Astrocyte of the cerebellum (primary cell): ENCODE measurements around the gene LILRA2.
"Not testable (repeated sequence)": the region's sequence is repeated elsewhere in the genome, so short reads cannot be mapped to it uniquely, and the experiment has no call there.

Experiments
- DNase-seq: peaks from one replicate; pipeline ENCODE4 v3.0.0-alpha.2; 2011; ENCODE audit warnings: low read depth
- H3K4me3 ChIP-seq: 2 replicates; pipeline ENCODE4 v1.5.1; 2011; ENCODE audit warnings: mild to moderate bottlenecking, low read depth, low read length, moderate library complexity
- CTCF ChIP-seq: IDR thresholded peaks from 2 replicates; pipeline ENCODE4 v1.5.1; 2012; ENCODE audit warnings: low read length, low read depth, moderate library complexity, mild to moderate bottlenecking; ENCODE audit errors: missing control alignments
- in situ Hi-C: cut with HindIII; loops from 2 replicates; pipeline ENCODE4 v1.10.0; 2017; ENCODE audit warnings: low sequenced_read_pairs

The LILRA2 gene

DNA sequence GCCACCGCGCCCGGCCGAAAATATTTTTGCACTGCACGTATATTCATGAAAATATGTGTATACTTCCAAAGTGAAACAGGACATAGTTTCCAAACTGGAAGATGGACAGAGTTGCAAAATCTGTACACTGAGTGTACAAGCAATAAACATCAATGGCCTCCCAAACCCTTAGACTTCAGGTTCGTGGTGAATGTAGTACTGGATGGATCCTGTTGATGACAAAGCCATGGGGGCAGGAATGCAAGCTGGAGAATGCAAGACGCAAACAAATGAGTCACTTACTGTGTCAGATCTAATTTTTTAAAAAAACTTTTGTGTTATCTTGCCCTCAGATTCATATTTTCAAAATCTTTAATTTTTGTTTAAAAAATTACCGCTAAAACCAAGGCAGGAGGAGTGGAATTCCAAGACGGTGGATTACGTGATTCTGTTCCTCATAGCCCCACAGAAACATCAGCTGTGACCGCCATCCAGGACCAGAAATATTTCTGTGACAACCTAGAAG, 12.7 kb upstream of the LILRA2 start:
- no peak for DNase-seq
- in situ Hi-C loops, result no loop called here
- no peak overlapping the region for H3K4me3 ChIP-seq
- no peak for TF ChIP-seq CTCF

DNA sequence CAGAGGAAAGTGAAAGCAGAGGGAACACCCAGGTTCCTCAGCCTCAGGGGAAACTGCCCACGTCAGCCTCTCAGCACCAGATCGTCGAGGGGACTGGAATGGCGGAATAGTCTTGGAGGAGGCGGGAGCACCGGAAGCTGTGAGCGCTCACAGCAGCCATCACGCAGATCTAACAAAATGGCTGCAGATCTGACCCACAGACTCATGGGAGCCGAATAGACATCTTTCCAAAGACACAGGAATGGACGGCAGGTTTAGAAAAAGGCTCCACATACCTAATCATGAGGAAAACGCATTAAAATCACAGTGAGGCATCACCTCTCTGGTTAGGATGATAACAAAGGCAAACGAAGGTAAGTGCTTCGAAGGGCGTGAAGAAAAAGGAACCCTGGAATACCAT, 11.8 kb upstream of the LILRA2 start:
- H3K4me3 ChIP-seq, result no peak overlapping the region
- DNase-seq, result no peak
- no peak for TF ChIP-seq CTCF
- in situ Hi-C loops, result no loop called here

- DNase-seq, in situ Hi-C loops, H3K4me3 ChIP-seq: not testable (repeated sequence)
Observed at GRCh38 chr19:54563206-54563605, 10.4 kb upstream of the LILRA2 start.

DNA sequence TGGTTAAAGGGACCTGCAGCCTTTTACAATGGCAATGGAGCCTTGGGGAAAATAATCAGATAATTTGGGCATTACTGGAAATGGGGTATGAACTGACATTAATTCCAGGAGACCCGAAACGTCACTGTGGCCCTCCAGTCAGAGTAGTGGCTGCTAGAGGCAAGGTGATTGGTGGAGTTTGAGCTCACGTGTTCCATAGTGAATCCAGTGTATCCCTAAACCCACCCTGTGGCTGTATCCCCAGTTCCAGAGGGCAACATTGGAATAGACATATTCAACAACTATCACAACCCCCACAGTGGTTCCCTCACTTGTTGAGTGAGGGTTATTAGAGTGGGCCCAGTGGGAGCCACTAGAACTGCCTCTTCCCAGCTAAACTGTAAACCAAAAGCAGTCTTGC, 3.3 kb upstream of the LILRA2 start:
- no peak overlapping the region for H3K4me3 ChIP-seq
- no peak for TF ChIP-seq CTCF
- in situ Hi-C loops, result no loop called here
- DNase-seq, result no peak

GRCh38 chr19:54571715-54572615, 1.6 kb upstream of the LILRA2 start:
- DNase-seq, in situ Hi-C loops, H3K4me3 ChIP-seq: not testable (repeated sequence)

DNA sequence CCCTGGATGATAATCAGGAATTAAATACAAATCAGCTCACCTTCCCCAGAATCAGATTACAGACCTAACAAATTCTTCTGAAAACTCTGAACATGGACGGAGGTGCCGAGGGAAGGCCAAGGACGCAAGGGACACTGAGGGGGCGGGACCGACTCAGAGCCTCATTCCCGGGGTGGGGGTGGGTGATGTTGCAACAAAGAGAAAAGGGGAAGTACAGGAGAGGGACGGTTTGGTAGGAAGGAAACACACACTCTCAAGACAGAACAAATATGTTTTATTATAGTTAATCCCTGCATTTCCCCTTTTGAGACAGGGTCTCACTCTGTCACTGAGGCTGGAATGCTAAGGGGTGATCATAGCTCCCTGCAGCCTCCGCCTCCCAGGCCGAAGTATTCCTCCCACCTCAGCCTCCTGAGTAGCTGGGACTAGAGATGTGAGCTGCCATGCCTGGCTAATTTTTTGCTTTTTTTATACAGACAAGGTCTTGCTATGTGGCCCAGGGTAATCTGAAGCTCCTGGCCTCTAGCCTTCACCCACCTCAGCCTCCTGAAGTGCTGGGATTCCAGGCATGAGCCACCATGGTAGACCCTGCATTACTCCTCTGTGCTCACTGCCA, 786 bp upstream of the LILRA2 start:
- in situ Hi-C loops, result no loop called here
- DNase-seq, result no peak
- TF ChIP-seq CTCF, result no peak
- H3K4me3 ChIP-seq, result no peak overlapping the region

- no peak for TF ChIP-seq CTCF
- no peak overlapping the region for H3K4me3 ChIP-seq
- no peak for DNase-seq
- in situ Hi-C loops, result no loop called here
Observed at GRCh38 chr19:54574051-54574450, 461 bp downstream of the LILRA2 start.
